Measurements from ENCODE around the gene USP34. TPM values are rescaled to one million over a fixed set of nuclear protein-coding genes. Genes with fewer than 3 reads are reported as not detected.
A peak's percentile ranks its signal among the peaks of the same experiment; 100 is the strongest.
"Not testable (repeated sequence)": the region's sequence is repeated elsewhere in the genome, so short reads cannot be mapped to it uniquely, and the experiment has no call there.

The USP34 gene
- total RNA-seq, 6 experiments from 2014 or later: 50.3 to 65.4 (median 58.5) TPM

DNA sequence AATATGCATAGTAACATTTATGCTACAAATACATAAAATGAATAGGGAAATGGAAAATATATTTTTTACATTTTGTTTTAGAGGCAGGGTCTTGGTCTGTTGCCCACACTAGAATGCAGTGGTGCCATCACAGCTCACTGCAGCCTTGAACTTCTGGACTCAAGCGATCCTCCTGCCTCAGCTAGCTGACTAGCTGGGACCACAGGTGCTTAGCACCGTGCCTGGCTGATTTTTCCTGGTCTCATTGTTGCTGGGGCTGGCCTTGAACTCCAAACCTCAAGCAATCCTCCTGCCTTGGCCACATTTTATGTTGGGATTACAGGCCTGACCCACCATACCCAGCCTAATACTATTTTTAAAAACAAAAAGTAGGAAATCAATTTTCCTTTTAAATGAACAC is 34.1 kb upstream of the USP34 start:
- Mint-ChIP-seq H3K4me1 (ENCODE audit: low read depth) (peaks cover 6% of the 10 kb centered on the region; the same call in 1 of the 2 replicates), H3K27me3 (ENCODE audit: insufficient read depth) (no peaks in the 10 kb centered on the region; the same call in 1 of the 2 replicates), H3K9me3 (no peaks in the 10 kb centered on the region), H3K36me3 (ENCODE audit: low read depth) (peaks cover 13% of the 10 kb centered on the region), H3K27ac (no peak overlapping the region), H3K4me3 (no peak overlapping the region)
- TF ChIP-seq, protein P1, sequence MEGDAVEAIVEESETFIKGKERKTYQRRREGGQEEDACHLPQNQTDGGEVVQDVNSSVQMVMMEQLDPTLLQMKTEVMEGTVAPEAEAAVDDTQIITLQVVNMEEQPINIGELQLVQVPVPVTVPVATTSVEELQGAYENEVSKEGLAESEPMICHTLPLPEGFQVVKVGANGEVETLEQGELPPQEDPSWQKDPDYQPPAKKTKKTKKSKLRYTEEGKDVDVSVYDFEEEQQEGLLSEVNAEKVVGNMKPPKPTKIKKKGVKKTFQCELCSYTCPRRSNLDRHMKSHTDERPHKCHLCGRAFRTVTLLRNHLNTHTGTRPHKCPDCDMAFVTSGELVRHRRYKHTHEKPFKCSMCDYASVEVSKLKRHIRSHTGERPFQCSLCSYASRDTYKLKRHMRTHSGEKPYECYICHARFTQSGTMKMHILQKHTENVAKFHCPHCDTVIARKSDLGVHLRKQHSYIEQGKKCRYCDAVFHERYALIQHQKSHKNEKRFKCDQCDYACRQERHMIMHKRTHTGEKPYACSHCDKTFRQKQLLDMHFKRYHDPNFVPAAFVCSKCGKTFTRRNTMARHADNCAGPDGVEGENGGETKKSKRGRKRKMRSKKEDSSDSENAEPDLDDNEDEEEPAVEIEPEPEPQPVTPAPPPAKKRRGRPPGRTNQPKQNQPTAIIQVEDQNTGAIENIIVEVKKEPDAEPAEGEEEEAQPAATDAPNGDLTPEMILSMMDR (IDR thresholded peaks at IDR 0.05): no peak
- DNase-seq: no peak

DNA sequence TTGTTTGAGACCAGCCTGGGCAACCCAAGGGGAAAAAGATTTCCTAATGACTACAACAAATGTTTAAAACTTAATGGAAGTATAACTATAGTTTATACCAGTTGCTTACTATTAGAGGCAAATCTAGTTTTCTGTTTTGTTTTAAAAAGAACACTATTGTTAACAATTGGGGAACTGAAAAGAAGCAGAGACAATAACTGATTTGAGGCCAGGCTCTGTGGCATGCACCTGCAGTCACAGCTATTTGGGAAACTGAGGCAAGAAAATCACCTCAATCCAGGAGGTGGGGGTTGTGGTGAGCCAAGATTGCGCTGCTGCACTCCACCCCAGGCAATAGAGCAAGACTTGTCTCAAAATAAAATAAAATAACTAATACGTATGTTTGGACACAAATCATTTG is 28.2 kb upstream of the USP34 start:
- H3K9me3 Mint-ChIP-seq: no peaks in the 10 kb centered on the region

DNA sequence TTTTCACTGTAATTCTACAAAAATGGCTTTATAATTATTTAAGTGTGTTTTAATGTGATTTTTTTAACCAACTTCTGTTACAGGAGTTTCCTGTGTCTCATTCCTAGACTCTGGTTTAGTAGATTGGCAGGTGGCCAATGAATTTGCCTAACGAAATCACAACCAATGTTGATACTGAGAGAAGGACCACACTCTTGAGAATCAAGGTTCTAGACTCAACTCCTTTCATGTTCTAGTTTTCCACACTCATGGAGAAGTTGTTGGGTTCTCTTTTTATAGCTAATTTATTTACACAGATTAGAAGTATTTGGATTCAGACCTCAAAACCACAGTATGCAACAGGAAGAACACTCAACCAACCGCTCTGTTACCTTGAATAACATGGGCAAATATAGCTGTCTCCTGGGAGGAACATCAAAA is 22.6 kb upstream of the USP34 start:
- no peak for DNase-seq
- peaks cover 13% of the 10 kb centered on the region for H3K4me1 Mint-ChIP-seq (ENCODE audit: low read depth)
- H3K9me3 Mint-ChIP-seq: no peaks in the 10 kb centered on the region
- TF ChIP-seq, protein P1 (IDR thresholded peaks at IDR 0.05): no peak
- H3K36me3 Mint-ChIP-seq (ENCODE audit: low read depth): peaks cover 33% of the 10 kb centered on the region
- peaks cover 4% of the 10 kb centered on the region for H3K27me3 Mint-ChIP-seq (ENCODE audit: insufficient read depth)
- peak overlapping the region; percentile 52 for H3K27ac Mint-ChIP-seq
- H3K4me3 Mint-ChIP-seq: no peak overlapping the region

More for the DNA sequence above, 28.2 kb upstream of the USP34 start:
- no peak overlapping the region for H3K4me3 Mint-ChIP-seq
- no peak overlapping the region for H3K27ac Mint-ChIP-seq
- no peak for DNase-seq
- TF ChIP-seq, protein P1 (IDR thresholded peaks at IDR 0.05): no peak
- H3K36me3 Mint-ChIP-seq (ENCODE audit: low read depth): peaks cover 33% of the 10 kb centered on the region
- H3K4me1 Mint-ChIP-seq (ENCODE audit: low read depth): peaks cover 5% of the 10 kb centered on the region
- no peaks in the 10 kb centered on the region; the same call in 1 of the 2 replicates for H3K27me3 Mint-ChIP-seq (ENCODE audit: insufficient read depth)

DNA sequence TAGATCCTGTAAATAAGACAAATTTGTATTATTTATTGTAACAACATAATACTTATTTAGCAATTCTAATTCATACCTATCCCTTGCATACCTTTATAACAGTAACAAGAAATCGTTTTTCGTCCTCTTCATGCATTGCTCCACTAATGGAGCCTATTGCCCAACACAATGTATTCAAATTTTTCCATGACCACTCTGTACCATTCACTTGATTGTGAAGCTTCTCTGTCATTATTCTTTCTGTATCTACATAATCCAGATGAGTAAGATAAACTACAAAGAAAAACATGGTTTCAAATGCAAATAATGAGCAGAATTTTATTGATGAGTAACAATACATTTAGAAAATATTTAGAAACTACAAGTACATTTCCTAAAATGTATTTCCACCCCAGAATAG is 21.6 kb upstream of the USP34 start:
- Mint-ChIP-seq H3K4me3 (no peak overlapping the region), H3K36me3 (ENCODE audit: low read depth) (peaks cover 43% of the 10 kb centered on the region), H3K27ac (no peak overlapping the region), H3K4me1 (ENCODE audit: low read depth) (peaks cover 13% of the 10 kb centered on the region), H3K27me3 (ENCODE audit: insufficient read depth) (peaks cover 5% of the 10 kb centered on the region), H3K9me3 (no peaks in the 10 kb centered on the region)
- no peak for DNase-seq
- TF ChIP-seq, protein P1 (IDR thresholded peaks at IDR 0.05): no peak

DNA sequence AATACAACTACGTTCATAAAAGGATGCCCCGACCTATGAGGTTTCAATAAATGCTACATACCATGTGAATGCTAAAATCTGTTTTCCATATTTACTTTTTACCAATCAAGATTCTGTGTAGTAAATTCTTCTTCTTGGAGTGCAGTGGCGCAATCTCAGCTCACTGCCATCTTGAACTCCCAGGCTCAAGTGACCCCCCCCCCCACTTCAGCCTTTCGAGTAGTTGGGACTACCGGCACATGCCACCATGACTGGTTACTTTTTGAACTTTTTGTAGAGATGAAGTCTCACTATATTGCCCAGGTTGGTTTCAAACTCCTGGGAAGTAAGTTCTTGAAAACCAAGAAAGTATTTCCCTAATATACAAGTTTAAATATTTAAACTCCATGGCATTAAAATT is 14.4 kb upstream of the USP34 start:
- H3K36me3 Mint-ChIP-seq (ENCODE audit: low read depth): peaks cover 41% of the 10 kb centered on the region
- TF ChIP-seq, protein P1 (IDR thresholded peaks at IDR 0.05): no peak

DNA sequence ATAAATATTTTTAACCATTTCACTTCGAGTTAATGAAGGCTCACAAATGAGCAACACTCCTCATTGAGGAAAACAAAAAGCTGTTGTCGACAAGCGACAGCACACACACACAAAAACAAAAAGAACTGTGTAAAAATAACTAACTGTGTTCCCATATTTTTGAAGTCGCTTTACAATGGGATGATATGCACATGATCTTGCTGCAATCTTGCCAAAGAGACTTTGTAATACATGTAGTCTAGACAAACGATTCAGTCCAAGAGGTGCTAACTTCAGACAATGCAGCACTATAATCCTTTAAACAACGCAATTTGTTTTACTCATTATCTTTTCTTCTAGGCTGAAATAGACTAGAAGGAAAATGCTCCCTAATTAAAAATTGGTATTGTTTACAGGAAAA is 7.2 kb upstream of the USP34 start:
- DNase-seq: no peak
- Mint-ChIP-seq H3K4me1 (ENCODE audit: low read depth) (no peaks in the 10 kb centered on the region), H3K9me3 (no peaks in the 10 kb centered on the region), H3K27ac (no peak overlapping the region; the same call in 1 of the 2 replicates), H3K4me3 (no peak overlapping the region), H3K36me3 (ENCODE audit: low read depth) (peaks cover 14% of the 10 kb centered on the region), H3K27me3 (ENCODE audit: insufficient read depth) (peaks cover 9% of the 10 kb centered on the region; the same call in 1 of the 2 replicates)
- TF ChIP-seq, protein P1 (IDR thresholded peaks at IDR 0.05): no peak

More for the DNA sequence above, 14.4 kb upstream of the USP34 start:
- no peaks in the 10 kb centered on the region for H3K4me1 Mint-ChIP-seq (ENCODE audit: low read depth)
- no peak overlapping the region for H3K4me3 Mint-ChIP-seq
- DNase-seq: no peak
- H3K27me3 Mint-ChIP-seq (ENCODE audit: insufficient read depth): peaks cover 7% of the 10 kb centered on the region
- no peak overlapping the region for H3K27ac Mint-ChIP-seq
- no peaks in the 10 kb centered on the region for H3K9me3 Mint-ChIP-seq

DNA sequence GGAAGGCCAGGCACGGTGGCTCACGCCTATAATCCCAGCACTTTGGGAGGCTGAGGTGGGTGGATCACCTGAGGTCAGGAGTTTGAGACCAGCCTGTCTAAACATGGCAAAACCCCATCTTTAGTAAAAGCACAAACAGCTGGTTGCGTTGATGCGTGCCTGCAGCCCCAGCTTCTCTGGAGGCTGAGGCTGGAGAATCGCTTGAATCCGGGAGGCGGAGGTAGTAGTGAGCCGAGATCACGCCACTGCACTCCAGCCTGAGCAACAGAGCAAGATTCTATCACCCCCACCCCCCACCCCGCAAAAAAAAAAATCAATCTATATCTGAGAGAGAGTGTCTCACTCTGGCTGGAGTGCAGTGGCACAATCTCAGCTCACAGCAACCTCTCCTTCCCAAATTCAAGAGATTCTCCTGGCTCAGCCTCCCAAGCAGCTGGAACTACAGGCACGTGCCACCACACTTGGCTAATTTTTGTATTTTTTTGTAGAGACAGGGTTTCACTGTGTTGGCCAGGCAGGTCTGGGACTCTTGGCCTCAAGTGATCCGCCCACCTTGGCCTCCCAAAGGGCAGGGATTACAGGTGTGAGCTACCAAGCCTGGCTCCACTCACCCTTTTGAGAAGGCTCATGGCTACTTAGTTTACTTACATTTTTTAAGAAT is 6.2 kb upstream of the USP34 start:
- not testable (repeated sequence) for H3K27ac Mint-ChIP-seq; H3K4me3 Mint-ChIP-seq; H3K9me3 Mint-ChIP-seq; H3K27me3 Mint-ChIP-seq (ENCODE audit: insufficient read depth); H3K4me1 Mint-ChIP-seq (ENCODE audit: low read depth); DNase-seq
- peaks cover 14% of the 10 kb centered on the region for H3K36me3 Mint-ChIP-seq (ENCODE audit: low read depth)

Data from HFFc6 (cell line).